GM13977 (cell line): ENCODE measurements around the gene PRM3.
A peak's percentile ranks its signal among the peaks of the same experiment; 100 is the strongest.

Source experiments
- DNase-seq: peaks from one replicate; pipeline ENCODE4 v3.0.0; 2012; ENCODE audit warnings: low spot score
- CTCF ChIP-seq: IDR thresholded peaks from 2 replicates; pipeline ENCODE4 v1.5.1; 2012; ENCODE audit warnings: mild to moderate bottlenecking, control low read depth; ENCODE audit not compliant: insufficient read depth; ENCODE audit errors: extremely low read depth, missing control alignments
- in situ Hi-C: fragments of 300-500 bp; cut with MboI; formaldehyde crosslinking; loops from one replicate; pipeline ENCODE4 v1.12.0; 2022; ENCODE audit warnings: low sequenced_read_pairs, low pct_unique_long_range_greater_than_20kb, mixed read lengths, inconsistent platforms; ENCODE audit not compliant: unreplicated experiment

Gene PRM3

DNA sequence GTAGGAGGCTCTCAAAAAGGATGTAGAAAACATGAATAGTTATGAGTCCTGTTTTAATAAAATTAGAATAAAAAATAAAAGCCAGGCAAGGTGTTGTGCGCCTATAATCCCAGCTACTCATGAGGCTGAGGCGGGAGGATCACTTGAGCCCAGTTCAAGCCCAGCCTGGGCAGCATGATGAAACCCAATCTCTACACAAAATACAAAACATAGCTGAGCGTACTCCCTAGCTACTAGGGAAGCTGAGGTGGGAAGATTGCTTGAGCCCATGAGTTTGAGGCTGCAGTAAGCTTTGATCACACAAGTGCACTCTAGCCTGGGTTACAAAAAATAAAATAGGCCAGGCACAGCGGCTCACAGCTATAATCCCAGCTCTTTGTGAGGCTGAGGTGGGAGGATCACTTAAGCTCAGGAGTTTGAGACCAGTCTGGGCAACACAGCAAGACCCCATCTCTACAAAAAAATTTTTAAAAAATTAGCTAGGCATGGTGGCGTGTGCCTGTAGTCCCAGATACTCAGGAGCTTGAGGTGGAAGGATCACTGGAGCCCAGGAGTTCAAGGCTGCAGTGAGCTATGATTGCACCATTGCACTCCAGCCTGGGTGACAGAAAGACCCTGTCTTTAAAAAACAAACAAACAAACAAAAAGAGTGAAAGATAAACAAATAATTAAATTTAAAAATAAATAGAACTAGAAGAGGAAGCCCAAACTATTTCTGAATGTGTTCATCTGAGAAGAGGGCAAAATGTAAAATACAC lies 24.9 kb upstream of the PRM3 start:
- TF ChIP-seq CTCF, result no peak
- no peak for DNase-seq
- in situ Hi-C loops, result no loop called here

DNA sequence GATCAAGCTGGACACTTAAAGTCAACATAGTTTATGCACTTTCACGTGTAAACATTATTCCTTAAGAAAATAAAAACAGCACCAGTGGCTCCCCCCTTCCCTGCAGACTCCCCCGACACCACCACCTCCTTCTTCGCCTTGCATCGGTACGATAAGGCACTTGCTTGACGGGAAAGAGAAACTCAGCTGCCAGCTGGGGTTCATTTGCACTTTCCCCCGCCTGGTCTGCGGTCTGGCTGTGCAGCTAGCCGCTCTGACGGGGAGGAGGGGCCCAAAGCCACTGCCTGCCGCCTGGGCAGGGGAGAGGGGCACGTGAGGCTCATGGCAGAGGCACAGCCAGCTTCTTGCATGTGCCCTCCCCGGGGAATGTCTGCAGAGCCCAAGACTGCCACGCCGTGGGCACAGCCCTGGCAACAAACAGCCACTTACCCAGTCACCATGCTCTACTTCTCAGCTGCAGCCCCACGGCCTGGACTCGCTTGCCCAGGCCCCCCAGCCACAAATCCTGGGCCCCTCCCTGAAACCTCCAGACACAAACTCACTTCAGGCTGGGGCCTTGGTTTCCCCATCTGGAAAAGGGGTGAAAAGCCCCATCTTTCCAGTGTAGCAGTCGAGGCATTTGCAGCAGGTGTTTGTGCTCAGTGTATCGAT lies 24.2 kb upstream of the PRM3 start:
- peak; percentile 17 for TF ChIP-seq CTCF
- peak; percentile 67 for DNase-seq
- in situ Hi-C loops, result no loop called here

- DNase-seq, result no peak
- in situ Hi-C loops, result no loop called here
Measured at GRCh38 chr16:11296706-11297491, 23.5 kb upstream of the PRM3 start.

DNA sequence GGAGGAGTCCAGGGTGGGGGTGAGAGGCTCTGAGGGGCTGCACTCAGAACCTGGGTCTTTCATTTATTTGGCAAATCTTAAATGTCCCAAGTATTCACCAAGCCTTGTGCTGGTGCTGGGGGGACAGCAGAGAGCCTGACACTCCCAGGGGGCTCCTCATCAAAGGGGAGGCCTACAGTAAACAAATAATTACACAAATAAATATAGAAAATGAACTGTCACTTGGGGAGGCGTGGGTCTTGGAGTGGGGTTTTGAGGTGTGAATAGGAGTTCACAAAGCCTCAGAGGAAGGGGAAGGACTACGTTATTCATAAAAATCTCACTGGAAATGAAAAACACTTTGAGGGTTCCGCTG lies 22.9 kb upstream of the PRM3 start:
- TF ChIP-seq CTCF, result no peak
- in situ Hi-C loops, result no loop called here
- no peak for DNase-seq

More at GRCh38 chr16:11296706-11297491, 23.5 kb upstream of the PRM3 start:
- no peak for TF ChIP-seq CTCF

GRCh38 chr16:11295672-11296071 lies 22.2 kb upstream of the PRM3 start:
- TF ChIP-seq CTCF, result no peak
- in situ Hi-C loops, result no loop called here
- no peak for DNase-seq

GRCh38 chr16:11292076-11292748 lies 18.8 kb upstream of the PRM3 start:
- no peak for TF ChIP-seq CTCF
- no peak for DNase-seq
- in situ Hi-C loops, result no loop called here
